ENCODE results near the gene HDC. TPM values are rescaled to one million over a fixed set of nuclear protein-coding genes. Genes with fewer than 3 reads are reported as not detected.

Gene HDC
- total RNA-seq, 1 donor = not detected

- no peaks in the 10 kb centered on the region for H3K9me3 ChIP-seq (ENCODE audit: low read depth, low read length)
- H3K4me2 ChIP-seq (ENCODE audit: insufficient read depth, low read length) = no peak overlapping the region
- H2AFZ ChIP-seq (ENCODE audit: low read length) = no peak overlapping the region
- no peak for DNase-seq (ENCODE audit: insufficient read length, low spot score, missing footprints)
- H3K4me3 ChIP-seq (ENCODE audit: insufficient read depth, low read length) = no peak overlapping the region
- no peaks in the 10 kb centered on the region for H3K79me2 ChIP-seq (ENCODE audit: insufficient read depth, low read length)
- H4K20me1 ChIP-seq (ENCODE audit: insufficient read depth, low read length) = no peaks in the 10 kb centered on the region
- H3K36me3 ChIP-seq (ENCODE audit: insufficient read depth, low read length) = no peaks in the 10 kb centered on the region
- no peak overlapping the region for H3K27ac ChIP-seq (ENCODE audit: low read depth, low read length)
- H3K4me1 ChIP-seq (ENCODE audit: insufficient read depth, low read length) = no peaks in the 10 kb centered on the region
- peaks cover 22% of the 10 kb centered on the region for H3K27me3 ChIP-seq (ENCODE audit: insufficient read depth, low read length)
- no peak for TF ChIP-seq CTCF (IDR thresholded peaks at IDR 0.05; ENCODE audit: extremely low read depth, low read depth, low read length)
Measured at GRCh38 chr15:50192164-50192563, 73.4 kb downstream of the HDC start.

Small RNAs within 50 kb of the gene (small RNA-seq; reads per million reads assigned to genes)
- gene RF00019 = not detected

Other genes with a start within 250 kb of the HDC start
- gene ATP8B4, start 146.5 kb downstream of the HDC start, total RNA-seq = 0.88 and 1.1 TPM in 2 replicates
- not detected in 2 replicates for gene SLC27A2, start 83.5 kb downstream of the HDC start, total RNA-seq
- gene GABPB1, start 89.5 kb upstream of the HDC start, total RNA-seq = 33.3 and 44.9 TPM in 2 replicates
- 53.0 and 61.2 TPM in 2 replicates for gene USP8, start 158.7 kb upstream of the HDC start, total RNA-seq